IMR-90 (cell line): ENCODE measurements around the gene LIAS. TPM values are rescaled to one million over a fixed set of nuclear protein-coding genes. Genes with fewer than 3 reads are reported as not detected.

Experiments
- ATAC-seq: fragments of 200-7000 bp; cut with Tn5 transposase; 2 replicates; pipeline ENCODE4 v1.9.1; 2020; ENCODE audit warnings: low read depth, mild to moderate bottlenecking, moderate library complexity
- BruUV-seq: library from RNA; stranded (reverse); fragments of 400-500 nt; replicated peaks from 2 replicates; lab custom pipeline; 2021; lab: Mats Ljungman, UMichigan
- CTCF ChIA-PET: fragments of 300-600 bp; formaldehyde crosslinking; extraction: SDS; loops from one replicate; lab custom pipeline; 2021; ENCODE audit warnings: antibody characterized with exemption; lab: Yijun Ruan, JAX
- POLR2A ChIA-PET: fragments of 300-600 bp; sonication (Branson Sonifier 250); formaldehyde crosslinking; loops from one replicate; lab custom pipeline; 2022; ENCODE audit warnings: antibody characterized with exemption; ENCODE audit not compliant: unreplicated experiment; lab: Charles Lee
- DNase-seq: peaks from one replicate; pipeline ENCODE4 v3.0.0; 2013
- H2AFZ ChIP-seq: replicated peaks from 2 replicates; pipeline ENCODE3; 2013; ENCODE audit warnings: low read length, mild to moderate bottlenecking; ENCODE audit not compliant: poor library complexity
- H2AK5ac ChIP-seq: 2 replicates; pipeline ENCODE4 v1.6.1; 2013; ENCODE audit warnings: low read depth, low read length, inconsistent platforms
- H2AK9ac ChIP-seq: replicated peaks from 2 replicates; pipeline ENCODE3; 2013; ENCODE audit warnings: mild to moderate bottlenecking, low read depth, low read length, moderate library complexity; ENCODE audit not compliant: poor library complexity
- H2BK120ac ChIP-seq: 2 replicates; pipeline ENCODE4 v1.6.1; 2013; ENCODE audit warnings: low read depth, low read length, inconsistent platforms
- H2BK15ac ChIP-seq: 3 replicates; pipeline ENCODE4 v1.6.1; 2013; ENCODE audit warnings: low read depth, low read length, inconsistent platforms
- H2BK20ac ChIP-seq: 2 replicates; pipeline ENCODE4 v1.6.1; 2013; ENCODE audit warnings: low read depth, mild to moderate bottlenecking, inconsistent platforms, low read length, moderate library complexity
- H2BK5ac ChIP-seq: 2 replicates; pipeline ENCODE4 v1.6.1; 2013; ENCODE audit warnings: mild to moderate bottlenecking, low read depth, low read length, inconsistent platforms; ENCODE audit not compliant: poor library complexity, severe bottlenecking
- H3K14ac ChIP-seq: replicated peaks from 2 replicates; pipeline ENCODE4 v1.6.1; 2013; ENCODE audit warnings: low read depth, low read length, inconsistent platforms
- H3K18ac ChIP-seq: 2 replicates; pipeline ENCODE4 v1.6.1; 2013; ENCODE audit warnings: low read depth, low read length, control low read depth
- H3K23ac ChIP-seq: 2 replicates; pipeline ENCODE4 v1.6.1; 2013; ENCODE audit warnings: low read depth, low read length, inconsistent platforms
- H3K27ac ChIP-seq: 2 replicates; pipeline ENCODE4 v1.5.1; 2013; ENCODE audit warnings: mild to moderate bottlenecking, control low read depth, low read length; ENCODE audit not compliant: insufficient read depth
- H3K27me3 ChIP-seq: 2 replicates; pipeline ENCODE4 v1.6.1; 2013; ENCODE audit warnings: low read length; ENCODE audit not compliant: control insufficient read depth, insufficient read depth
- H3K36me3 ChIP-seq: 2 replicates; pipeline ENCODE4 v1.6.1; 2013; ENCODE audit warnings: low read length, mixed read lengths; ENCODE audit not compliant: control insufficient read depth, insufficient read depth
- H3K4ac ChIP-seq: 2 replicates; pipeline ENCODE4 v1.6.1; 2013; ENCODE audit warnings: low read depth, low read length, inconsistent platforms
- H3K4me1 ChIP-seq: 2 replicates; pipeline ENCODE4 v1.6.1; 2013; ENCODE audit warnings: low read length, mixed read lengths; ENCODE audit not compliant: control insufficient read depth, insufficient read depth
- H3K4me2 ChIP-seq: 2 replicates; pipeline ENCODE4 v1.6.1; 2013; ENCODE audit warnings: low read depth, mild to moderate bottlenecking, control low read depth, low read length, moderate library complexity
- H3K4me3 ChIP-seq: 2 replicates; pipeline ENCODE4 v1.5.1; 2013; ENCODE audit warnings: low read depth, mild to moderate bottlenecking, control low read depth, low read length, moderate library complexity; ENCODE audit not compliant: insufficient read depth
- H3K56ac ChIP-seq: 2 replicates; pipeline ENCODE4 v1.6.1; 2013; ENCODE audit warnings: low read length, inconsistent platforms; ENCODE audit not compliant: insufficient read depth; ENCODE audit errors: extremely low read depth
- H3K79me1 ChIP-seq, 2 experiments: 2 replicates each; pipeline ENCODE4 v1.6.1; 2013; ENCODE audit warnings: low read length in 2 of 2, inconsistent platforms in 1 of 2, low read depth in 1 of 2
- H3K9ac ChIP-seq: 2 replicates; pipeline ENCODE4 v1.6.1; 2013; ENCODE audit warnings: low read depth, low read length, control low read depth
- H3K9me1 ChIP-seq: 2 replicates; pipeline ENCODE4 v1.6.1; 2013; ENCODE audit warnings: low read length, inconsistent platforms; ENCODE audit not compliant: insufficient read depth
- H3K9me3 ChIP-seq: 2 replicates; pipeline ENCODE4 v1.6.1; 2013; ENCODE audit warnings: low read length; ENCODE audit not compliant: control insufficient read depth, insufficient read depth
- H4K20me1 ChIP-seq: 2 replicates; pipeline ENCODE4 v1.6.1; 2013; ENCODE audit warnings: low read length, inconsistent platforms; ENCODE audit not compliant: insufficient read depth
- H4K5ac ChIP-seq: 2 replicates; pipeline ENCODE4 v1.6.1; 2013; ENCODE audit warnings: mild to moderate bottlenecking, low read depth, low read length, control low read depth
- H4K8ac ChIP-seq, 2 experiments: 2 replicates each; pipeline ENCODE4 v1.6.1; 2013; ENCODE audit warnings: low read depth in 2 of 2, low read length in 2 of 2, control low read depth in 1 of 2, inconsistent platforms in 1 of 2
- H4K91ac ChIP-seq: 2 replicates; pipeline ENCODE4 v1.6.1; 2013; ENCODE audit warnings: low read depth, low read length, inconsistent platforms; ENCODE audit not compliant: insufficient read depth
- BHLHE40 ChIP-seq: fragments of 150-350 bp; IDR thresholded peaks from 2 replicates; pipeline ENCODE4 v1.6.1; 2016; ENCODE audit warnings: mild to moderate bottlenecking, low read depth, low read length
- CEBPB ChIP-seq: IDR thresholded peaks from 2 replicates; pipeline ENCODE4 v1.6.1; 2012; ENCODE audit warnings: low read depth, low read length, improper control_type of control experiment
- CHD1 ChIP-seq: IDR thresholded peaks from 2 replicates; pipeline ENCODE4 v1.6.1; 2012; ENCODE audit warnings: low read depth, low read length, improper control_type of control experiment
- FOS ChIP-seq: fragments of 150-350 bp; IDR thresholded peaks from 2 replicates; pipeline ENCODE4 v1.6.1; 2016; ENCODE audit warnings: low read depth, low read length
- MAFK ChIP-seq: IDR thresholded peaks from 2 replicates; pipeline ENCODE4 v1.6.1; 2012; ENCODE audit warnings: low read depth, low read length, improper control_type of control experiment
- MAZ ChIP-seq: IDR thresholded peaks from 2 replicates; pipeline ENCODE4 v1.6.1; 2012; ENCODE audit warnings: low read depth, mild to moderate bottlenecking, low read length, improper control_type of control experiment, moderate library complexity, borderline replicate concordance
- MXI1 ChIP-seq: IDR thresholded peaks from 2 replicates; pipeline ENCODE4 v1.6.1; 2012; ENCODE audit warnings: low read depth, mild to moderate bottlenecking, low read length, moderate library complexity, borderline replicate concordance
- NFE2L2 ChIP-seq: fragments of 150-350 bp; IDR thresholded peaks from 2 replicates; pipeline ENCODE4 v1.6.1; 2016; ENCODE audit warnings: low read depth, mild to moderate bottlenecking, low read length
- RCOR1 ChIP-seq: IDR thresholded peaks from 2 replicates; pipeline ENCODE4 v1.6.1; 2012; ENCODE audit warnings: mild to moderate bottlenecking, low read length, improper control_type of control experiment; ENCODE audit not compliant: insufficient replicate concordance
- RFX5 ChIP-seq: IDR thresholded peaks from 2 replicates; pipeline ENCODE4 v1.8.0; 2012; ENCODE audit warnings: low read depth, mild to moderate bottlenecking, low read length, moderate library complexity
- SMC3 ChIP-seq: fragments of 150-350 bp; IDR thresholded peaks from 2 replicates; pipeline ENCODE4 v1.6.1; 2016; ENCODE audit warnings: low read depth, mild to moderate bottlenecking, antibody characterized with exemption, low read length, moderate library complexity
- whole genome bisulfite sequencing, 2 experiments: methylation state at CpG; one replicate each; pipeline versions ENCODE4 v1.1.5 to v1.1.7; 2013; ENCODE audit warnings: missing lambda C conversion rate in 2 of 2; ENCODE audit not compliant: insufficient read length in 1 of 2; ENCODE audit errors: extremely low coverage in 2 of 2; 5-methylcytosine and 5-hydroxymethylcytosine counted together
- dilution Hi-C: fragments of 300-500 bp; cut with HindIII; formaldehyde crosslinking; loops from one replicate; pipeline ENCODE4 v1.14.3; 2018; ENCODE audit warnings: low sequenced_read_pairs; ENCODE audit not compliant: unreplicated experiment
- in situ Hi-C: fragments of 300-500 bp; cut with MboI; formaldehyde crosslinking; loops from 3 replicates; pipeline ENCODE4 v1.14.3; 2019; ENCODE audit warnings: low sequenced_read_pairs, inconsistent platforms, mixed read lengths
- intact Hi-C: fragments of 100-400 bp; cut with micrococcal nuclease; formaldehyde crosslinking; loops from 2 replicates; pipeline ENCODE4 v1.10.0; 2022
- polyA plus RNA-seq, 3 experiments: library from polyadenylated mRNA; depleted of rRNA; stranded (reverse); fragments of >200 nt; gene quantifications; 2 replicates each; pipeline ENCODE4 v1.2.3, GENCODE V29; 2012; ENCODE audit warnings: low replicate concordance in 1 of 3
- total RNA-seq: library from RNA; depleted of rRNA; stranded (reverse); fragments of >200 nt; gene quantifications from 2 replicates; pipeline ENCODE4 v1.2.3, GENCODE V29; 2012
- TF ChIP-seq, protein P1 (sequence below): conservative IDR thresholded peaks from 2 replicates; pipeline ENCODE4 v1.5.1; 2012; ENCODE audit warnings: mild to moderate bottlenecking, low read depth, low read length, improper control_type of control experiment
- TF ChIP-seq, protein P2 (sequence below): fragments of 150-350 bp; IDR thresholded peaks from 2 replicates; pipeline ENCODE4 v1.6.1; 2016; ENCODE audit warnings: low read depth, mild to moderate bottlenecking, low read length, moderate library complexity, borderline replicate concordance

The LIAS gene
- total and polyA plus RNA-seq, 2 of the 4 experiments (the other 2 are of a cell fraction): 3.2 to 7.8 TPM

DNA sequence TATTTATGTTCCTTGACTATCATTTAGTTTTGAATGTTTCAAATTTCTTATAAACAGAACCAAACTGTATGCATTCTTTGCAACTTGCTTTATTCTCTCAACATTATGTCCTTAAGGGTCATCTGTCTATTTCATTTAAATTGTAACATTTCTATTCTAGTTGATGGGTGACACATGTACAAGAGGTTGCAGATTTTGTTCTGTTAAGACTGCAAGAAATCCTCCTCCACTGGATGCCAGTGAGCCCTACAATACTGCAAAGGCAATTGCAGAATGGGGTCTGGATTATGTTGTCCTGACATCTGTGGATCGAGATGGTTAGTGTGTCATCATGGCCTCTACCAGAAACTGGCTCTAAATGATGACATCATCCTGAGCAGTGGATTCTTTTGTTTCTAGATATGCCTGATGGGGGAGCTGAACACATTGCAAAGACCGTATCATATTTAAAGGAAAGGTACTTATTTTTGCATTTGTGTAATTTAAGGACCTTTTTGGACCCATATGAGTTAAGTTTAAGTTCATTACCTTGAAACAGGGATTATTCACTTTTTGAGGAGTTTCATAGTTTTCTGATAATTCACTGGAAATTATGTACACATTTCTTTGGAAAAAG is 6.1 kb downstream of the LIAS start (continued):
- TF ChIP-seq MXI1 (no peak), NFE2L2 (no peak), CHD1 (no peak)

GRCh38 chr4:39466747-39467146 is 7.9 kb downstream of the LIAS start:
- Histone ChIP-seq H3K18ac (no peak overlapping the region; the same call in 1 of the 2 replicates), H3K4me2 (peak overlapping the region; percentile 65; the same call in 1 of the 2 replicates), H3K9ac (no peak overlapping the region), H2BK20ac (no peak overlapping the region), H3K27me3 (no peaks in the 10 kb centered on the region), H3K4me3 (no peak overlapping the region), H3K9me3 (no peaks in the 10 kb centered on the region), H2AK5ac (no peak overlapping the region), H2AK9ac (no peak overlapping the region), H2BK120ac (no peak overlapping the region), H4K8ac (no peak overlapping the region), H2AFZ (no peak overlapping the region), H3K56ac (no peak overlapping the region), H2BK5ac (peak overlapping the region; percentile 81), H4K5ac (no peak overlapping the region), H4K20me1 (no peaks in the 10 kb centered on the region), H3K14ac (no peak overlapping the region), H2BK15ac (no peak overlapping the region), H3K9me1 (no peaks in the 10 kb centered on the region), H4K91ac (no peak overlapping the region), H3K79me1 (peaks cover 4 to 9% of the 10 kb centered on the region in 2 experiments; a peak in 2 of 4 replicates), H3K4me1 (no peaks in the 10 kb centered on the region), H3K4ac (no peak overlapping the region), H3K27ac (no peak overlapping the region), H3K23ac (no peak overlapping the region), H3K36me3 (no peaks in the 10 kb centered on the region; the same call in none of the 2 replicates)
- DNase-seq (peak; percentile 73), ATAC-seq (peak; percentile 52)
- in situ Hi-C loops: loop anchor here (10.0 kb wide), 1 partner anchor 508 kb away; the partner anchor contains the start of gene PDS5A
- dilution Hi-C loops: no loop called here
- CTCF ChIA-PET: interaction anchor here (0.6 kb wide), 1 partner anchor 80 kb away, joined by 3 read pairs; no protein-coding TSS in a partner anchor
- POLR2A ChIA-PET: no interaction called here
- TF ChIP-seq, protein P1, sequence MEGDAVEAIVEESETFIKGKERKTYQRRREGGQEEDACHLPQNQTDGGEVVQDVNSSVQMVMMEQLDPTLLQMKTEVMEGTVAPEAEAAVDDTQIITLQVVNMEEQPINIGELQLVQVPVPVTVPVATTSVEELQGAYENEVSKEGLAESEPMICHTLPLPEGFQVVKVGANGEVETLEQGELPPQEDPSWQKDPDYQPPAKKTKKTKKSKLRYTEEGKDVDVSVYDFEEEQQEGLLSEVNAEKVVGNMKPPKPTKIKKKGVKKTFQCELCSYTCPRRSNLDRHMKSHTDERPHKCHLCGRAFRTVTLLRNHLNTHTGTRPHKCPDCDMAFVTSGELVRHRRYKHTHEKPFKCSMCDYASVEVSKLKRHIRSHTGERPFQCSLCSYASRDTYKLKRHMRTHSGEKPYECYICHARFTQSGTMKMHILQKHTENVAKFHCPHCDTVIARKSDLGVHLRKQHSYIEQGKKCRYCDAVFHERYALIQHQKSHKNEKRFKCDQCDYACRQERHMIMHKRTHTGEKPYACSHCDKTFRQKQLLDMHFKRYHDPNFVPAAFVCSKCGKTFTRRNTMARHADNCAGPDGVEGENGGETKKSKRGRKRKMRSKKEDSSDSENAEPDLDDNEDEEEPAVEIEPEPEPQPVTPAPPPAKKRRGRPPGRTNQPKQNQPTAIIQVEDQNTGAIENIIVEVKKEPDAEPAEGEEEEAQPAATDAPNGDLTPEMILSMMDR: no peak
- TF ChIP-seq NFE2L2 (peak; percentile 72), CEBPB (peak; percentile 56; the same call in 1 of the 2 replicates), RFX5 (no peak), CHD1 (no peak), MAZ (no peak), BHLHE40 (no peak), MAFK (peak; percentile 68), SMC3 (no peak), FOS (no peak), RCOR1 (no peak)
- TF ChIP-seq, protein P2, sequence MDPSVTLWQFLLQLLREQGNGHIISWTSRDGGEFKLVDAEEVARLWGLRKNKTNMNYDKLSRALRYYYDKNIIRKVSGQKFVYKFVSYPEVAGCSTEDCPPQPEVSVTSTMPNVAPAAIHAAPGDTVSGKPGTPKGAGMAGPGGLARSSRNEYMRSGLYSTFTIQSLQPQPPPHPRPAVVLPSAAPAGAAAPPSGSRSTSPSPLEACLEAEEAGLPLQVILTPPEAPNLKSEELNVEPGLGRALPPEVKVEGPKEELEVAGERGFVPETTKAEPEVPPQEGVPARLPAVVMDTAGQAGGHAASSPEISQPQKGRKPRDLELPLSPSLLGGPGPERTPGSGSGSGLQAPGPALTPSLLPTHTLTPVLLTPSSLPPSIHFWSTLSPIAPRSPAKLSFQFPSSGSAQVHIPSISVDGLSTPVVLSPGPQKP: no peak
- no TSS peak for BruUV-seq
- WGBS, 2 experiments: no CpG with 5 or more reads among the region's 4 CpGs
- intact Hi-C loops: no loop called here
